Activated CD8-positive, alpha-beta T cell treated with anti-CD3 and anti-CD28 coated beads for 36 hours (primary cell): Measurements from ENCODE around the gene ZNF24. TPM values are rescaled to one million over a fixed set of nuclear protein-coding genes. Genes with fewer than 3 reads are reported as not detected.
A peak's percentile ranks its signal among the peaks of the same experiment; 100 is the strongest.

Experiments used
- ATAC-seq: fragments of 200-7000 bp; cut with Tn5 transposase; one replicate; pipeline ENCODE4 v1.10.0; 2021; ENCODE audit warnings: mild to moderate bottlenecking, moderate library complexity
- CTCF ChIA-PET: fragments of 350-600 bp; sonication (Branson Sonifier 250); formaldehyde crosslinking; loops from one replicate; lab custom pipeline; 2021; ENCODE audit warnings: antibody characterized with exemption; lab: Charles Lee
- POLR2A ChIA-PET: fragments of 350-600 bp; sonication (Branson Sonifier 250); formaldehyde crosslinking; loops from one replicate; lab custom pipeline; 2021; ENCODE audit warnings: antibody characterized with exemption; lab: Charles Lee
- DNase-seq: peaks from one replicate; pipeline ENCODE4 v3.0.0-alpha.2; 2020
- H3K27ac Mint-ChIP-seq: one replicate; pipeline ENCODE4 v1.8.0; 2021; ENCODE audit warnings: mild to moderate bottlenecking, mixed read lengths
- H3K27me3 Mint-ChIP-seq: one replicate; pipeline ENCODE4 v1.8.0; 2021; ENCODE audit warnings: mixed read lengths
- H3K36me3 Mint-ChIP-seq: one replicate; pipeline ENCODE4 v1.8.0; 2021; ENCODE audit warnings: low read depth, mixed read lengths
- H3K4me1 Mint-ChIP-seq: one replicate; pipeline ENCODE4 v1.8.0; 2021; ENCODE audit warnings: low read depth, mixed read lengths
- H3K4me3 Mint-ChIP-seq: one replicate; pipeline ENCODE4 v1.8.0; 2021; ENCODE audit warnings: mild to moderate bottlenecking, moderate library complexity, mixed read lengths
- H3K9me3 Mint-ChIP-seq: one replicate; pipeline ENCODE4 v1.8.0; 2021; ENCODE audit warnings: mixed read lengths
- intact Hi-C: fragments of 100-400 bp; cut with micrococcal nuclease; formaldehyde crosslinking; loops from one replicate; pipeline ENCODE4 v1.10.0; 2022
- total RNA-seq, 2 experiments: library from RNA; stranded (reverse); gene quantifications; one replicate each; pipeline ENCODE4 v1.2.3, GENCODE V29; 2021
- TF ChIP-seq, protein P1 (sequence below): fragments of 200-600 bp; IDR thresholded peaks from one replicate; pipeline ENCODE4 v1.8.0; 2022; ENCODE audit warnings: antibody characterized with exemption, mild to moderate bottlenecking

The ZNF24 gene
- 10 to 100 TPM; 42.7 to 45.1 TPM for total RNA-seq

DNA sequence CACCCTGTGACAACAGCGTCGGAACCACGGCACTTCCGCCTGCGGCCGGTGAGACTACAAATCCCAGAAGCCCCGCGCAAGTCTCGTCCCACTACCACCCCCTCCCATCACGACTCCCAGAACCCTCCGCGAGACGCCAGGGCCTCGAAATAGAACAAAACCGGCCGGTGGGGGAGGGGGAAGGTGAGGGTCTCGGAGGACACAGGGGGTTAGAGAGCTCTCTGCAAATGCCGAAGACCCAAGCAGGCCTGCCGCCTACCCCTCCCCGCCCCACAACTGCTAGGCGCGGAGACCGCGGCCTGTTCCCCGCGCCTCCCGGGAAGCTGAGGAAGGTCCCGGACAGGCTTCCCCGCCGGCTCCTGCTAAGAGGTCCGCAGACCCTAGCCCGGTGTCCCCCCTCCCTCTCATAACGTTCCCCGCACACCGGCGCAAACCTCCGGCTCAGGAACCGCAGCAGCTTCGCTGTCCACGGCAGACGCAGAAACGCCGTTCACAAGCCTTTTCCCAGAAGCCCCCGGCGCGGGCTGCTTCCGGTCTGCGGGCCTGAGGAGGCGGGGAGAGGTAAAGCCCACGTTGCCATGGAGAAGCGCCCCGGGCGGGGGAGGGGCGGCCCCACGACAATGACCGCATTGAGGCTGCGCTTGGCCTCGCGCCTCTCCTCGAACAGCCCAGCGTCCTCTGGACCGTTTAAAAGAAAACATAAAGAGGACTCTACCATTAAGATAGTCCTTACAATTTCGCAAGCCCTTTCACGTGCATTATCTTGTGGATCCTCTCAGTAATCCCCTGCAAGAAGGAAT lies at the start of gene ZNF24:
Gene ZNF24 (minus strand): TSS at position 485 of the 800 bp plus-strand sequence. CDS start 3,770 bp downstream, outside the sequence.
- peak; percentile 94 for ATAC-seq
- DNase-seq: peak; percentile 96
- Mint-ChIP-seq H3K9me3 (no peaks in the 10 kb centered on the region), H3K4me3 (peak within 1 kb of the TSS; percentile 92), H3K27me3 (no peaks in the 10 kb centered on the region), H3K36me3 (peaks cover 25% of the 10 kb centered on the region), H3K27ac (peak within 1 kb of the TSS; percentile 95), H3K4me1 (peaks cover 44% of the 10 kb centered on the region)
- intact Hi-C loops: loop anchor here (5.0 to 10.0 kb wide), 2 partner anchors 102 to 299 kb away; partner anchors contain the start of genes MAPRE2 and ZNF397
- ChIA-PET CTCF (interaction anchor here (0.9 to 3.4 kb wide), 5 partner anchors 9 to 113 kb away, joined by 3 to 21 read pairs (median 4); no protein-coding TSS in a partner anchor), POLR2A (interaction anchor here (0.6 to 1.9 kb wide), 7 partner anchors 10 to 110 kb away, joined by 3 to 9 read pairs (median 3); partner anchors contain the start of gene ZSCAN30)
- TF ChIP-seq, protein P1, sequence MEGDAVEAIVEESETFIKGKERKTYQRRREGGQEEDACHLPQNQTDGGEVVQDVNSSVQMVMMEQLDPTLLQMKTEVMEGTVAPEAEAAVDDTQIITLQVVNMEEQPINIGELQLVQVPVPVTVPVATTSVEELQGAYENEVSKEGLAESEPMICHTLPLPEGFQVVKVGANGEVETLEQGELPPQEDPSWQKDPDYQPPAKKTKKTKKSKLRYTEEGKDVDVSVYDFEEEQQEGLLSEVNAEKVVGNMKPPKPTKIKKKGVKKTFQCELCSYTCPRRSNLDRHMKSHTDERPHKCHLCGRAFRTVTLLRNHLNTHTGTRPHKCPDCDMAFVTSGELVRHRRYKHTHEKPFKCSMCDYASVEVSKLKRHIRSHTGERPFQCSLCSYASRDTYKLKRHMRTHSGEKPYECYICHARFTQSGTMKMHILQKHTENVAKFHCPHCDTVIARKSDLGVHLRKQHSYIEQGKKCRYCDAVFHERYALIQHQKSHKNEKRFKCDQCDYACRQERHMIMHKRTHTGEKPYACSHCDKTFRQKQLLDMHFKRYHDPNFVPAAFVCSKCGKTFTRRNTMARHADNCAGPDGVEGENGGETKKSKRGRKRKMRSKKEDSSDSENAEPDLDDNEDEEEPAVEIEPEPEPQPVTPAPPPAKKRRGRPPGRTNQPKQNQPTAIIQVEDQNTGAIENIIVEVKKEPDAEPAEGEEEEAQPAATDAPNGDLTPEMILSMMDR: no peak

DNA sequence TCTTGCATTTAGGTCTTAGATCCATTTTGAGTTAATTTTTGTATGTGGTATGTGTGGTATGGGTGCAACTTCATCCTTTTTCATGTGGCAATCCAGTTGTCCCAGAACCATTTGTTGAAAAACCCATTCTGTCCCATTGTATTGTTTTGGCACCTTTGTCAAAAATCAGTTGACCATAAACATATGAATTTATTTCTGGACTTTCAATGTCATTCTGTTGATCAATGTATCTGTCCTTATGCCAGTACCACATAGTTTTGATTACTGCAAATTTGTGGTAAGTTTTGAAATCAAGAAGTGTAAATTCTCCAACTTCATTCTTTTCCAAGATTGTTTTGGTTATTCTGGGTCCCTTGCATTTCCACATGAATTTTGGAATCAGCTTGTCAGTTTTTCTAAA lies 49.5 kb upstream of the ZNF24 start:
- CTCF ChIA-PET: interaction anchor here (0.9 kb wide), 1 partner anchor 12 kb away, joined by 4 read pairs; no protein-coding TSS in a partner anchor

DNA sequence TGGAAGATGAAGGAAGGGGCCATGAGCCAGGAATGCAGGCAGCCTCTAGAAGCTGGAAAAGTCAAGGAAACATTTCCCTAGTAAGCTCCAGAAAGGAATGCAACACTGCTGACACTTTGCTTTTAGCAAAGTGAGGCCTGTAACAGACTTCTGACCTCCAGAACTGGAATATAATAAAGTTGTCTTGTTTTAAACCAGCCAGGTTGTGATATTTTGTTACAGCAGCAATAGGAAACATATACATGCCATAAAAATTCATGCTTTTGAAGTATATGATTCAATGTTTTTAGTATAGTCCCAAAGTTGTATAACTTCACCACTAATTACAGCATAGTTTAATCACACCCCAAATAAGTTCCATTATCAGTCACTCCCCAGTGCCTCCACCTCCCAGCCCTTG lies 48.2 kb upstream of the ZNF24 start:
- ATAC-seq: no peak
- TF ChIP-seq, protein P1: no peak
- no peak for DNase-seq
- intact Hi-C loops: no loop called here
- ChIA-PET CTCF (interaction anchor here (1.0 kb wide), 1 partner anchor 15 kb away, joined by 4 read pairs; no protein-coding TSS in a partner anchor), POLR2A (interaction anchor here (0.6 to 1.2 kb wide), 2 partner anchors 12 to 80 kb away, joined by 4 read pairs; no protein-coding TSS in a partner anchor)
- H3K4me3 Mint-ChIP-seq: no peak overlapping the region
- no peak overlapping the region for H3K27ac Mint-ChIP-seq
- H3K36me3 Mint-ChIP-seq: no peaks in the 10 kb centered on the region
- H3K27me3 Mint-ChIP-seq: peaks cover 8% of the 10 kb centered on the region
- no peaks in the 10 kb centered on the region for H3K4me1 Mint-ChIP-seq
- no peaks in the 10 kb centered on the region for H3K9me3 Mint-ChIP-seq

More for the DNA sequence above, 49.5 kb upstream of the ZNF24 start:
- Mint-ChIP-seq H3K27ac (no peak overlapping the region), H3K27me3 (peaks cover 5% of the 10 kb centered on the region), H3K36me3 (no peaks in the 10 kb centered on the region), H3K9me3 (no peaks in the 10 kb centered on the region), H3K4me1 (no peaks in the 10 kb centered on the region), H3K4me3 (no peak overlapping the region)
- no peak for DNase-seq
- ATAC-seq: no peak
- intact Hi-C loops: no loop called here
- TF ChIP-seq, protein P1: no peak
- POLR2A ChIA-PET: interaction anchor here (1.2 kb wide), 1 partner anchor 14 kb away, joined by 4 read pairs; no protein-coding TSS in a partner anchor

DNA sequence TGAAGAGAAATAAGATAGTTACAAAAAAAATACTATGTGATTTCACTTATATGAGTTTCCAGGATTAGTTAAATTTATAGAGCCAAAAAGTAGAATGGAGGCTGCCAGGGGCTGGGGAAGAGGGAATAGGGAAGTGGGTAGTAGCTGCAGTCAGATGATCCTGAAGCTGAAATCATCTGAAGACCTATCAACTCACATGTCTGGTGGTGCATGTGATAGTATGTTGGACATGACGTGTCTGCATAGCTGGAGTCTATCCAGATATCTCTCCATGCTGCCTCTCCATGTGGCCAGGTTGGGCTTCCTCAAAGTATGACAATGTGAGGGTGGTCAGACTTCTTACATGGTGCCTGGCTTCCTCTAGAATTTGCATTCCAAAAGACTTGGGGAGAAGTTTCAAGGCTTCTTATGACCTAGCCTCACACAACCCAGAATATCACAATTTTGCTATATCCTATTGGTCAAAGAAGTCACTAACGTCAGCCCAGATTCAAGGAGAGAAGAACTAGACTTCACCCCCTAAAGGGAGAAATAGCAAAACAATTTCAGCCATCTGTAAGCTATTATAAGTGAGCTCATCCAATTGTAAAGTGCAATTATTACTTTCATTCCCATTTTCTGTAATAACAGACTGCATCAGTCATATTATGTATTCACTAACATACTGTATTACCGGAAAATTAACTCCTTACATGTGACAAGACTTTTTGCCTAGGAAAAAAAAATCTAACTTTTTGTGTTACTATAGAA lies 46.9 kb upstream of the ZNF24 start:
- no peak for DNase-seq
- intact Hi-C loops: no loop called here
- no peak overlapping the region for H3K4me3 Mint-ChIP-seq
- ChIA-PET CTCF (interaction anchor here (1.0 kb wide), 1 partner anchor 385 kb away, joined by 3 read pairs; no protein-coding TSS in a partner anchor), POLR2A (no interaction called here)
- TF ChIP-seq, protein P1: no peak
- no peak overlapping the region for H3K27ac Mint-ChIP-seq
- H3K27me3 Mint-ChIP-seq: peaks cover 11% of the 10 kb centered on the region
- ATAC-seq: no peak
- no peaks in the 10 kb centered on the region for H3K4me1 Mint-ChIP-seq
- no peaks in the 10 kb centered on the region for H3K9me3 Mint-ChIP-seq
- H3K36me3 Mint-ChIP-seq: no peaks in the 10 kb centered on the region
